Neural cell (in vitro differentiated cells): ENCODE results near the gene APOBEC3F. TPM values are rescaled to one million over a fixed set of nuclear protein-coding genes. Genes with fewer than 3 reads are reported as not detected.

Experiments
- H2AFZ ChIP-seq: fragments of 200-600, 300-800 bp; sonication (generic), shearing (Covaris generic); 2 replicates; pipeline ENCODE4 v1.6.0; 2014; ENCODE audit warnings: low read depth, mild to moderate bottlenecking, antibody characterized with exemption, low read length, moderate library complexity
- H3F3A ChIP-seq: fragments of 200-600 bp; shearing (Covaris generic); 2 replicates; pipeline ENCODE4 v1.6.1; 2016; ENCODE audit warnings: mild to moderate bottlenecking, moderate library complexity, mixed read lengths, antibody characterized with exemption, low read length; ENCODE audit not compliant: insufficient read depth, poor library complexity, severe bottlenecking
- H3K27ac ChIP-seq: fragments of 200-600, 300-800 bp; sonication (generic), shearing (Covaris generic); 2 replicates; pipeline ENCODE4 v1.5.1; 2014; ENCODE audit warnings: mild to moderate bottlenecking, low read length, moderate library complexity
- H3K27me3 ChIP-seq: fragments of 300-800, 200-600 bp; sonication (generic), shearing (Covaris generic); 2 replicates; pipeline ENCODE4 v1.6.0; 2014; ENCODE audit warnings: mild to moderate bottlenecking, low read depth, low read length, moderate library complexity; ENCODE audit not compliant: insufficient read depth
- H3K36me3 ChIP-seq: fragments of 300-800, 200-600 bp; sonication (generic), shearing (Covaris generic); 2 replicates; pipeline ENCODE4 v1.5.1; 2014; ENCODE audit warnings: mild to moderate bottlenecking, antibody characterized with exemption, low read length, moderate library complexity; ENCODE audit not compliant: insufficient read depth
- H3K4me2 ChIP-seq: fragments of 300-800, 200-600 bp; sonication (generic), shearing (Covaris generic); 2 replicates; pipeline ENCODE4 v1.6.0; 2014; ENCODE audit warnings: mild to moderate bottlenecking, low read length
- H3K4me3 ChIP-seq: fragments of 300-800, 200-600 bp; sonication (generic), shearing (Covaris generic); 2 replicates; pipeline ENCODE4 v1.5.1; 2014; ENCODE audit warnings: mild to moderate bottlenecking, low read length, moderate library complexity
- H3K79me2 ChIP-seq: fragments of 200-600 bp; shearing (Covaris generic); replicated peaks from 2 replicates; pipeline ENCODE4 v1.6.0; 2014; ENCODE audit warnings: mild to moderate bottlenecking, low read length, moderate library complexity; ENCODE audit not compliant: insufficient read depth
- H3K9ac ChIP-seq: fragments of 300-800, 200-600 bp; sonication (generic), shearing (Covaris generic); 2 replicates; pipeline ENCODE4 v1.6.1; 2016; ENCODE audit warnings: mild to moderate bottlenecking, low read length, mixed read lengths
- H3K9me2 ChIP-seq: fragments of 200-600 bp; shearing (Covaris generic); 2 replicates; pipeline ENCODE4 v1.6.1; 2016; ENCODE audit warnings: mild to moderate bottlenecking, low read length, mixed read lengths; ENCODE audit not compliant: insufficient read depth
- H3K9me3 ChIP-seq: fragments of 200-600, 300-800 bp; sonication (generic), shearing (Covaris generic); 2 replicates; pipeline ENCODE4 v1.6.1; 2016; ENCODE audit warnings: mild to moderate bottlenecking, mixed run types, low read length, moderate library complexity, mixed read lengths
- H4K20me1 ChIP-seq: fragments of 200-600 bp; shearing (Covaris generic); 2 replicates; pipeline ENCODE4 v1.6.1; 2016; ENCODE audit warnings: mild to moderate bottlenecking, mixed run types; ENCODE audit not compliant: insufficient read depth
- EP300 ChIP-seq: fragments of 450-650 bp; conservative IDR thresholded peaks from 2 replicates; pipeline ENCODE4 v1.6.1; 2014; ENCODE audit warnings: antibody characterized with exemption, mild to moderate bottlenecking, moderate library complexity; ENCODE audit not compliant: poor library complexity, severe bottlenecking
- EZH2 ChIP-seq: fragments of 200-600, 300-800 bp; shearing (Covaris generic), sonication (generic); IDR thresholded peaks from 2 replicates; pipeline ENCODE4 v1.6.1; 2014; ENCODE audit warnings: antibody characterized with exemption, low read length, borderline replicate concordance, mild to moderate bottlenecking; ENCODE audit not compliant: insufficient read depth, poor library complexity, severe bottlenecking
- MXI1 ChIP-seq: fragments of 450-650 bp; conservative IDR thresholded peaks from 2 replicates; pipeline ENCODE4 v1.6.1; 2014; ENCODE audit warnings: antibody characterized with exemption, mild to moderate bottlenecking; ENCODE audit not compliant: poor library complexity, severe bottlenecking
- POLR2AphosphoS5 ChIP-seq: IDR thresholded peaks from 2 replicates; pipeline ENCODE4 v1.6.1; 2012
- RAD21 ChIP-seq: fragments of 450-650 bp; conservative IDR thresholded peaks from 2 replicates; pipeline ENCODE4 v1.6.1; 2014; ENCODE audit warnings: antibody characterized with exemption, mild to moderate bottlenecking, moderate library complexity
- REST ChIP-seq: IDR thresholded peaks from 2 replicates; pipeline ENCODE4 v1.6.1; 2012; ENCODE audit warnings: borderline replicate concordance
- SMC3 ChIP-seq: fragments of 450-650 bp; conservative IDR thresholded peaks from 2 replicates; pipeline ENCODE4 v1.6.1; 2014; ENCODE audit warnings: antibody characterized with exemption, mild to moderate bottlenecking, moderate library complexity; ENCODE audit not compliant: poor library complexity
- TAF1 ChIP-seq: IDR thresholded peaks from 2 replicates; pipeline ENCODE4 v1.6.1; 2012; ENCODE audit warnings: low read depth
- polyA plus RNA-seq: library from polyadenylated mRNA; depleted of rRNA; stranded (reverse); fragments of >200 nt; gene quantifications from 2 replicates; pipeline ENCODE4 v1.2.3, GENCODE V29; 2014
- TF ChIP-seq, protein P1 (sequence below): fragments of 450-650 bp; IDR thresholded peaks from 2 replicates; pipeline ENCODE4 v1.5.1; 2014; ENCODE audit warnings: antibody characterized with exemption, mild to moderate bottlenecking, moderate library complexity; ENCODE audit not compliant: poor library complexity, severe bottlenecking

The APOBEC3F gene
- polyA plus RNA-seq, 1 donor from 2014 or later = not detected

DNA sequence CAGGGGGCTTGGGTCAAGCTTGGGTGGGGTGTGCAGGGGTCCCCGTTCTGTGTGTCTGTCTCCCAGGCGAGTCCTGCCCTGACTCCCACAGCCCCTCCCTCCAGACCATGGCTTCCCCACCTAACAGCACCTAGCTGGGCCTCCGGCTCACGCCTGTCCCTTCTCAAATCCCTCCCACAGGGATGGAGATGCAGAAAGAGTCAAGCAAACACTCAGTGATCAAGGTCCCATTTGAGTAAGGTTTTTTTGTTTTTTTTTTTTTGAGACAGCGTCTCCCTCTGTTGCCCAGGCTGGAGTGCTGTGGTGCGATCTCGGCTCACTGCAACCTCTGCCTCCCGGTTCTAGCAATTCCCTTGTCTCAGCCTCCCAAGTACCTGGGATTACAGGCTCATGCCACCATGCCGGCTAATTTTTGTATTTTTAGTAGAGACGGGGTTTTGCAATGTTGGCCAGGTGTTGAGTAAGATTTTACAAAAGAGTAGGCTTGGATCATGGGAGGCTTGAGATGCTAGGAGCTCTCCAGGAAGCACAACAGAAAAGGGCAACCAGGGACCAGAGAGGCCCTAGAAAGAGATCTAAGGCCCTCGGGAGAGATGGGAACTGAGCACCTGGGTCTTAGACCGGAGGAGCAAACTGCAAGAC, 14.0 kb upstream of the APOBEC3F start:
- H3K27ac ChIP-seq = no peak overlapping the region
- no peaks in the 10 kb centered on the region for H3K9me3 ChIP-seq
- no peak overlapping the region for H3K4me3 ChIP-seq
- no peaks in the 10 kb centered on the region for H3K79me2 ChIP-seq
- H3F3A ChIP-seq = no peaks in the 10 kb centered on the region
- H2AFZ ChIP-seq = no peak overlapping the region
- H4K20me1 ChIP-seq = no peaks in the 10 kb centered on the region
- H3K4me2 ChIP-seq = no peak overlapping the region
- H3K36me3 ChIP-seq = no peaks in the 10 kb centered on the region
- H3K27me3 ChIP-seq = no peaks in the 10 kb centered on the region
- no peaks in the 10 kb centered on the region for H3K9me2 ChIP-seq
- TF ChIP-seq REST = no peak
- TF ChIP-seq TAF1 = no peak
- TF ChIP-seq, protein P1, sequence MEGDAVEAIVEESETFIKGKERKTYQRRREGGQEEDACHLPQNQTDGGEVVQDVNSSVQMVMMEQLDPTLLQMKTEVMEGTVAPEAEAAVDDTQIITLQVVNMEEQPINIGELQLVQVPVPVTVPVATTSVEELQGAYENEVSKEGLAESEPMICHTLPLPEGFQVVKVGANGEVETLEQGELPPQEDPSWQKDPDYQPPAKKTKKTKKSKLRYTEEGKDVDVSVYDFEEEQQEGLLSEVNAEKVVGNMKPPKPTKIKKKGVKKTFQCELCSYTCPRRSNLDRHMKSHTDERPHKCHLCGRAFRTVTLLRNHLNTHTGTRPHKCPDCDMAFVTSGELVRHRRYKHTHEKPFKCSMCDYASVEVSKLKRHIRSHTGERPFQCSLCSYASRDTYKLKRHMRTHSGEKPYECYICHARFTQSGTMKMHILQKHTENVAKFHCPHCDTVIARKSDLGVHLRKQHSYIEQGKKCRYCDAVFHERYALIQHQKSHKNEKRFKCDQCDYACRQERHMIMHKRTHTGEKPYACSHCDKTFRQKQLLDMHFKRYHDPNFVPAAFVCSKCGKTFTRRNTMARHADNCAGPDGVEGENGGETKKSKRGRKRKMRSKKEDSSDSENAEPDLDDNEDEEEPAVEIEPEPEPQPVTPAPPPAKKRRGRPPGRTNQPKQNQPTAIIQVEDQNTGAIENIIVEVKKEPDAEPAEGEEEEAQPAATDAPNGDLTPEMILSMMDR = no peak
- no peak for TF ChIP-seq EP300
- TF ChIP-seq RAD21 = no peak
- TF ChIP-seq MXI1 = no peak
- TF ChIP-seq EZH2 = no peak
- TF ChIP-seq SMC3 = no peak
- TF ChIP-seq POLR2AphosphoS5 = no peak
- H3K9ac ChIP-seq = no peak overlapping the region

GRCh38 chr22:39027717-39028116, 12.9 kb upstream of the APOBEC3F start:
- H3K27ac ChIP-seq = no peak overlapping the region
- H2AFZ ChIP-seq = no peak overlapping the region
- no peaks in the 10 kb centered on the region for H3K9me2 ChIP-seq
- TF ChIP-seq TAF1 = no peak
- TF ChIP-seq MXI1 = no peak
- no peak for TF ChIP-seq POLR2AphosphoS5
- no peaks in the 10 kb centered on the region for H3F3A ChIP-seq
- no peaks in the 10 kb centered on the region for H3K9me3 ChIP-seq
- H3K27me3 ChIP-seq = no peaks in the 10 kb centered on the region
- no peak overlapping the region for H3K4me3 ChIP-seq
- no peaks in the 10 kb centered on the region for H4K20me1 ChIP-seq
- no peaks in the 10 kb centered on the region for H3K36me3 ChIP-seq
- H3K4me2 ChIP-seq = no peak overlapping the region
- H3K79me2 ChIP-seq = no peaks in the 10 kb centered on the region
- no peak overlapping the region for H3K9ac ChIP-seq
